Lower lobe of right lung (tissue), 2 donors: Measurements from ENCODE around the gene CRYGA. TPM values are rescaled to one million over a fixed set of nuclear protein-coding genes. Genes with fewer than 3 reads are reported as not detected.
A peak's percentile ranks its signal among the peaks of the same experiment; 100 is the strongest.

ENCODE experiments used
- ATAC-seq, 2 donors: fragments of 200-7000 bp; cut with Tn5 transposase; one replicate each; pipeline ENCODE4 v1.9.1; 2020 to 2022; ENCODE audit warnings: mild to moderate bottlenecking in 2 of 2, moderate library complexity in 2 of 2
- DNase-seq: peaks from one replicate; pipeline ENCODE4 v3.0.0-alpha.2; 2020
- H3K27ac ChIP-seq: fragments of 200-600 bp; one replicate; pipeline ENCODE4 v1.8.0; 2022
- H3K27me3 ChIP-seq: fragments of 200-600 bp; one replicate; pipeline ENCODE4 v1.8.0; 2022; ENCODE audit warnings: low read depth
- H3K36me3 ChIP-seq: fragments of 200-600 bp; one replicate; pipeline ENCODE4 v1.8.0; 2022; ENCODE audit warnings: mild to moderate bottlenecking
- H3K4me1 ChIP-seq: fragments of 200-600 bp; one replicate; pipeline ENCODE4 v1.8.0; 2022
- H3K4me3 ChIP-seq: fragments of 200-600 bp; one replicate; pipeline ENCODE4 v1.8.0; 2022; ENCODE audit warnings: mild to moderate bottlenecking
- H3K9me3 ChIP-seq: fragments of 200-600 bp; one replicate; pipeline ENCODE4 v1.8.0; 2022
- intact Hi-C: fragments of 100-400 bp; cut with DNase I; formaldehyde crosslinking; loops from one replicate; pipeline ENCODE4 v1.11.0; 2022
- total RNA-seq: library from RNA; stranded (reverse); fragmentation: NEBNext Ultra II Directional; extraction: Animal tissue kit (Norgen Biotek cat#: 25700); gene quantifications from one replicate; pipeline ENCODE4 v1.2.1, GENCODE V29; 2021
- TF ChIP-seq, protein P1 (sequence below): fragments of 200-600 bp; IDR thresholded peaks from one replicate; pipeline ENCODE4 v1.8.0; 2022; ENCODE audit warnings: antibody characterized with exemption, mild to moderate bottlenecking
- donor health status: DM: no; HTN: yes; CAD: no; lungs with severe emphysema.

CRYGA gene
- total RNA-seq, 1 donor from 2014 or later: not detected

DNA sequence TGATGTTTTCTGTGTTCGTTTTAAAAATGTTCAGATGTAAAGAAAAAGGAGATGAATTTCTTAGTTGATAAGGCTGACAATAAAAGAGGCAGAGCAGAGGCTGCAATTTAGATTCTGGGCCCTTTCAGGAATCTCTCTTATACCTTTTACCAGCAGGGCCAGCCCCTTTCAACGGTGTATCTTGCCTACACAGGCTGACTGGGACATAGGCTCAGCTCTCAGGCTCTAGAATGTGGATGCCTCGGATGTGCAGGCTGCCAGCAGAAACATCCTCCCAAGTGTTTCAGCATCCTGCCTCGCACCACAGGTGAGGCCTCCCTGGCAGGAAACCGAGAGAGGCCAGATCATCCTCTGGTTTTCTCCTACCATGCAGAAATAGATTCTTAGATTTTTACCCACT, 23.1 kb upstream of the CRYGA start:
- no peaks in the 10 kb centered on the region for H3K4me1 ChIP-seq
- ATAC-seq (no peak), DNase-seq (no peak)
- intact Hi-C loops: no loop called here
- no peaks in the 10 kb centered on the region for H3K36me3 ChIP-seq
- TF ChIP-seq, protein P1, sequence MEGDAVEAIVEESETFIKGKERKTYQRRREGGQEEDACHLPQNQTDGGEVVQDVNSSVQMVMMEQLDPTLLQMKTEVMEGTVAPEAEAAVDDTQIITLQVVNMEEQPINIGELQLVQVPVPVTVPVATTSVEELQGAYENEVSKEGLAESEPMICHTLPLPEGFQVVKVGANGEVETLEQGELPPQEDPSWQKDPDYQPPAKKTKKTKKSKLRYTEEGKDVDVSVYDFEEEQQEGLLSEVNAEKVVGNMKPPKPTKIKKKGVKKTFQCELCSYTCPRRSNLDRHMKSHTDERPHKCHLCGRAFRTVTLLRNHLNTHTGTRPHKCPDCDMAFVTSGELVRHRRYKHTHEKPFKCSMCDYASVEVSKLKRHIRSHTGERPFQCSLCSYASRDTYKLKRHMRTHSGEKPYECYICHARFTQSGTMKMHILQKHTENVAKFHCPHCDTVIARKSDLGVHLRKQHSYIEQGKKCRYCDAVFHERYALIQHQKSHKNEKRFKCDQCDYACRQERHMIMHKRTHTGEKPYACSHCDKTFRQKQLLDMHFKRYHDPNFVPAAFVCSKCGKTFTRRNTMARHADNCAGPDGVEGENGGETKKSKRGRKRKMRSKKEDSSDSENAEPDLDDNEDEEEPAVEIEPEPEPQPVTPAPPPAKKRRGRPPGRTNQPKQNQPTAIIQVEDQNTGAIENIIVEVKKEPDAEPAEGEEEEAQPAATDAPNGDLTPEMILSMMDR: no peak
- H3K4me3 ChIP-seq: no peak overlapping the region
- no peaks in the 10 kb centered on the region for H3K9me3 ChIP-seq
- peaks cover 4% of the 10 kb centered on the region for H3K27me3 ChIP-seq
- no peak overlapping the region for H3K27ac ChIP-seq

DNA sequence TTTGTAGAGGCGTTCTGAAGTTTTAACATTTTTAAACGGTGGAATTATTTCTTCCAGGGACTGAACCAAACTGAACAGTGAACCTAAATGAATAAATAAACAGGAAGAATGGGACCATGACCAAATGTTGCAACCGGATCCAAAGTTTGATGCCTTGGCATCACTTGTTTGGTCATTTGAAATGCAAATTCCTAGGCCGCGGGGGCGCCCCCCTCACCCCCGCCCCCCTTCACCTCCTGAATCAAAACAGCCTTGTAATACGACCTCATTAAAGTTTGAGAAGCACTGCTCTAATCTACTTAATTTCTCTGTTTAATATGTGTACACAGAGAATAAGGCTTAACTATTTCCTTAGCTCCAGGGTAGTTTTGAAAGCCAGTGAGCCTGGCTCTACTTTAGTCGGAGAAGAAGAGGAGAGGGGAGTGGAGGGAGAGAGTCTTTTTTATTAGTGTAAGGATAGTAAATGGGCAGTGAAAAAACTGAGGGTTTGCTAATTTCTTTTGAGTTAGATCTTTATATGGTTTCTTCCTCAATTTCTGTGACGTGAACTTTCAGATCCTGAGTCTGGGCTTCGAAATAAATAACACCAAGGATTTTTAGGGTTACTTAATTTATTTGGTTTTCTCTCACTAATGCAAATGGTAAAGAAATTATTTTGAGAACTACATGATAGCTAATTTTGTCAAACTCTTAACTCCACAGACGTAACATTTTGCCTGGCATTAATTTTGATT, 20.8 kb upstream of the CRYGA start:
- Histone ChIP-seq H3K4me1 (no peaks in the 10 kb centered on the region), H3K36me3 (no peaks in the 10 kb centered on the region), H3K27ac (no peak overlapping the region), H3K27me3 (peaks cover 4% of the 10 kb centered on the region), H3K9me3 (no peaks in the 10 kb centered on the region), H3K4me3 (no peak overlapping the region)
- no peak for DNase-seq
- TF ChIP-seq, protein P1: no peak
- ATAC-seq: no peak
- intact Hi-C loops: no loop called here

DNA sequence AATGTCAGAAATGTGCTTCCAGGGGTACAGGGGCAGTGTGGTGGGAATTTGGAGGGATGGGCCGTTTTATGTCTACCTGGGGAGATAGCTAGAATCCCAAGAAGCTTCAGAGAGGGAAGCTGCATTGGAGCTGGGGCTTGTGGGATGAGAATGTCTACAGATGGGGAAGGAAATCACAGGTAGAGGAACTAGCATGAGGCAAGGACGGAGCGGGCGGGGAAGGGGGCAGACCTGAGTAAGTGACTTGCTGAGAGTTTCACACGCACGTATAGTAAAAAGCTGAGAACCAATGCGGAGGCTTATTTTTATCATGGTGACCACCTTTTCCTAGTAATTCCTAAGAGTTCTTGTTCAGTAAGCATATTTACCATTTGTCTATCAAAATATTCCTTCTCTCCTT, 20.1 kb upstream of the CRYGA start:
- Histone ChIP-seq H3K4me3 (no peak overlapping the region), H3K4me1 (no peaks in the 10 kb centered on the region), H3K27ac (no peak overlapping the region), H3K27me3 (peaks cover 4% of the 10 kb centered on the region), H3K36me3 (no peaks in the 10 kb centered on the region), H3K9me3 (no peaks in the 10 kb centered on the region)
- TF ChIP-seq, protein P1: no peak
- intact Hi-C loops: no loop called here
- peak; percentile 57 for DNase-seq
- ATAC-seq: peak in 1 of 2 donors; percentile 55

DNA sequence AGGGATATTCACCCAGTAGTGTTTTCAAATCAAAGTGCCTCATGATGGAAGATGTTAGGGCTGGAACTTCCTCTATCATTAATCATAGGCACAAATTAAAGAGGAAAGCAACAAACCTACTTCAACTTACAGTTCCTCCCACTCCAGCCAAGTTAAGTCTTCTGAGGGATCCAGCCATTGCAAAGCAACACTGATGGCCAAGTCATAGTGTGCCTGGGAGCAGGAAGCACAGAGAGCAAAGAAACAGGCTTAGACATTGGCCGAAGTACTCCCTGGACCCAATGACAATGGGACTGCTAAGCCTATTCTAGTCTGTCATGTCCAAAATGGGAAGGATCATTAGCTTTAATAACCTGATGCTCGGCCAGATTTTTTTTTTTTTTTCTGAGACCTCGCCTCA, 19.4 kb upstream of the CRYGA start:
- ATAC-seq: no peak
- Histone ChIP-seq H3K4me3 (no peak overlapping the region), H3K9me3 (no peaks in the 10 kb centered on the region), H3K36me3 (no peaks in the 10 kb centered on the region), H3K4me1 (no peaks in the 10 kb centered on the region), H3K27me3 (peaks cover 4% of the 10 kb centered on the region), H3K27ac (no peak overlapping the region)
- TF ChIP-seq, protein P1: no peak
- no peak for DNase-seq
- intact Hi-C loops: no loop called here

DNA sequence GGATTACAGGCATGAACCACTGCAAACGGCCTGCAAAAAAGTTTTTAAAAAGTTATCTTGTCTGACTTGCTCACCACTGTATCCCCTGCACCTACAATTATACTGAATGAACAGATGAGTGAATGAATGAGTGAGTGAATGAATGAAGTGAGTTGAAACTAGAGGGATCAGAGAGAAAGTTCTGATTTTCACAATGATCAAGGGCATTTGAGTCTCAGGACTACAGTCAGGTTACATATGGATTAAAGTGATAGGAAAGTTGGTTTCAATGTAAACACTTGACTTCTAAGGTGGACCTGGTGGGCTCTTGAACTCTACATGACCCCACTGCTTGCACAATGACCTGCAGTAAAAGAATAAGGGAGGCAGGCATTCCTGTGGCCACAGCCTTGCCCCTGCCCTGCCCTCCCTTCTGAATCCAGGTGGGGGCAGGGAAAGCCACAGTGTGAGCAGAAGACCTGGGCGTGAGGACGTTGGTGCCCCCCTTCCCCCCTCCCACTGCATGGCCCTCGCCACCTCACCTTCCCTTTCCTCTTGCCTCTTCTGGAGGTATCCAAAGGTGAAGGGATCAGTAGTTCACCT, 15.7 kb upstream of the CRYGA start:
- Histone ChIP-seq H3K4me1 (peaks cover 9% of the 10 kb centered on the region), H3K27ac (no peak overlapping the region), H3K36me3 (no peaks in the 10 kb centered on the region), H3K9me3 (no peaks in the 10 kb centered on the region), H3K27me3 (no peaks in the 10 kb centered on the region), H3K4me3 (no peak overlapping the region)
- peak; percentile 68 for DNase-seq
- intact Hi-C loops: no loop called here
- peak; percentile 69 to 84 for ATAC-seq
- TF ChIP-seq, protein P1: no peak
